Thoracic aorta (tissue), 2 donors: ENCODE measurements around the gene DZIP1L. TPM values are rescaled to one million over a fixed set of nuclear protein-coding genes. Genes with fewer than 3 reads are reported as not detected.
"Not testable (repeated sequence)": the region's sequence is repeated elsewhere in the genome, so short reads cannot be mapped to it uniquely, and the experiment has no call there.

Experiments used
- ATAC-seq: fragments of 150-250 bp; one replicate; pipeline ENCODE4 v1.8.0; 2017; ENCODE audit warnings: low read depth; ENCODE audit not compliant: insufficient number of reproducible peaks, low FRiP score
- DNase-seq: peaks from one replicate; pipeline ENCODE4 v3.0.0-alpha.2; 2020; ENCODE audit warnings: low spot score
- H3K27ac ChIP-seq, 2 donors: fragments of 200-600 bp; sonication (generic); 1 replicate in 1 of 2; 2 replicates in 1 of 2; pipeline ENCODE4 v1.5.1; 2016; ENCODE audit warnings: mild to moderate bottlenecking in 2 of 2, moderate library complexity in 2 of 2
- H3K27me3 ChIP-seq: fragments of 200-600 bp; sonication (generic); replicated peaks from 2 replicates; pipeline ENCODE4 v1.6.0; 2016; ENCODE audit warnings: mild to moderate bottlenecking; ENCODE audit not compliant: insufficient read depth
- H3K36me3 ChIP-seq: fragments of 200-600 bp; sonication (generic); one replicate; pipeline ENCODE4 v1.5.1; 2016
- H3K4me1 ChIP-seq, 2 donors: fragments of 200-600 bp; sonication (generic); 1 replicate in 1 of 2; 2 replicates in 1 of 2; pipeline versions ENCODE4 v1.5.1 to v1.6.0; 2016; ENCODE audit warnings: low read depth in 2 of 2, mild to moderate bottlenecking in 1 of 2; ENCODE audit not compliant: control insufficient read depth in 1 of 2
- H3K4me3 ChIP-seq: fragments of 200-600 bp; sonication (generic); 2 replicates; pipeline ENCODE4 v1.5.1; 2016; ENCODE audit warnings: mild to moderate bottlenecking
- H3K9me3 ChIP-seq: fragments of 200-600 bp; sonication (generic); 2 replicates; pipeline ENCODE4 v1.5.1; 2016
- total RNA-seq, 2 donors: library from RNA; depleted of rRNA; stranded (reverse); fragments of >200 nt; gene quantifications; one replicate each; pipeline versions ENCODE4 v1.1.0 to v1.2.3, GENCODE V29; 2016
- TF ChIP-seq, protein P1 (sequence below): fragments of 200-600 bp; sonication (generic); IDR thresholded peaks from one replicate; pipeline ENCODE4 v1.5.1; 2019; ENCODE audit warnings: antibody characterized with exemption

The DZIP1L gene
- total RNA-seq, 2 donors from 2014 or later = 61.1 to 110 TPM

DNA sequence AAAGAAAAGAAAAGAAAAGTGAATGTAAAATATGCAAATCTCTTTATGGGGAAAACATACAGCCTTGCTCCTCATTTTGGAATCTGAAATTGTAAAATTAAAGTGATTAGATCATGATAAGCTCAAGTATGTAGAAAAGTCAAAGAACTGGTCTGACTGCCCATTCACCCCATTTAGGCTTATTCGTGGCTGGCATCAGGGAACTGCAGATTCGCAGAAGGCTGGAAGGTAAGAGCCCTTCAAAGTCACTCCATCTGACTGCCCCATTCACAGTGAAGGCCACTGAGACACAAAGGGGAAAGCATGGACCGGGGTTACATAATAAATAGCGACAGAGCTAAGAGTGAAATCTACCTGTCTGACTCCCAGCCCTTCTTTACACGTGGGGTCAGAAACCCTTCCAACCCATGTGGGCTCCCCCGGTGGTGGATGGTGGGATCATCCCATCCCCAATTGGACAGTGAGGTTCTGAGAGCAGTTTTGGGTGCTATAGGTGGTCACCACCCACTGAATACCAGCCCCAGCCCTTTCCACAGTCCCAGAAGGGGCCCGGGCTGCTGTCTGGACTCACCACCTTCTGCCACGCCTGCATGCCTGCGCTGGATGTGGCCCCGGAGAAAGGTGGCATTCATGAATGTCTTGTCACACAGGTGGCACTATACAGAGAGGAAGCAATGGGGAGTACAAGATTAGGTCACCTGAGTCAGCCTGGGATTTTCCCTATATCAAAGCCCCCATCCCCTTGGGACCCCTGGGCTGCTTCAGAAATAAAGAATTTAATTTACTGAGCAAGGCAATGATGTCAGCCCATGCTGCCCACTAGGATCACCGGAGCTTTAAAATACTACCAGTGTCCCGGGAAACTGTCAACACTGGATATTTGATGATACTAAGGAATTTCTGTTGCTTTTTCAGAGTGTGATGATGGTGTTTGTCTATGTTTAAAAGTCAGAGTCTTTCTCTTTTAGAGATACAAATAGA, 17.9 kb downstream of the DZIP1L start:
- Histone ChIP-seq H3K9me3 (no peaks in the 10 kb centered on the region), H3K27me3 (no peaks in the 10 kb centered on the region), H3K4me1 (no peaks in the 10 kb centered on the region), H3K36me3 (peaks cover 24% of the 10 kb centered on the region), H3K27ac (no peak overlapping the region), H3K4me3 (no peak overlapping the region)
- no peak for ATAC-seq
- DNase-seq = no peak
- TF ChIP-seq, protein P1, sequence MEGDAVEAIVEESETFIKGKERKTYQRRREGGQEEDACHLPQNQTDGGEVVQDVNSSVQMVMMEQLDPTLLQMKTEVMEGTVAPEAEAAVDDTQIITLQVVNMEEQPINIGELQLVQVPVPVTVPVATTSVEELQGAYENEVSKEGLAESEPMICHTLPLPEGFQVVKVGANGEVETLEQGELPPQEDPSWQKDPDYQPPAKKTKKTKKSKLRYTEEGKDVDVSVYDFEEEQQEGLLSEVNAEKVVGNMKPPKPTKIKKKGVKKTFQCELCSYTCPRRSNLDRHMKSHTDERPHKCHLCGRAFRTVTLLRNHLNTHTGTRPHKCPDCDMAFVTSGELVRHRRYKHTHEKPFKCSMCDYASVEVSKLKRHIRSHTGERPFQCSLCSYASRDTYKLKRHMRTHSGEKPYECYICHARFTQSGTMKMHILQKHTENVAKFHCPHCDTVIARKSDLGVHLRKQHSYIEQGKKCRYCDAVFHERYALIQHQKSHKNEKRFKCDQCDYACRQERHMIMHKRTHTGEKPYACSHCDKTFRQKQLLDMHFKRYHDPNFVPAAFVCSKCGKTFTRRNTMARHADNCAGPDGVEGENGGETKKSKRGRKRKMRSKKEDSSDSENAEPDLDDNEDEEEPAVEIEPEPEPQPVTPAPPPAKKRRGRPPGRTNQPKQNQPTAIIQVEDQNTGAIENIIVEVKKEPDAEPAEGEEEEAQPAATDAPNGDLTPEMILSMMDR = peak; percentile 17

DNA sequence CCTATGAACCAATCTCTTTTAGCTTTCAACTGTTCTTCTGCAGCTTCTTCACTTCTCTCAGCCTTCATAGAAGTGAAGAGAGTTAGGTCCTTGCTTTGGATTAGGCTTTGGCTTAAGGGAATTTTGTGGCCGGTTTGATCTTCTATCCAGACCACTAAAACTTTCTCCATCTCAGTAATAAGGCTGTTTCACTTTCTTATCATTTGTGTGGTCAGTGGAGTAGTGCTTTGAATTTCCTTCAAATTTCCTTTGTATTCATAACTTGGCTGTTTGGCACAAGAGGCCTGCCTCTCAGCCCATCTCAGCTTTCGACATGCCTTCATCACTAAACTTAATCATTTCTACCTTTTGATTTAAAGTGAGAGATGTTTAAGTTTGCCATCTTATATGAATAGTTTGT, 21.7 kb downstream of the DZIP1L start:
- Histone ChIP-seq H3K4me1 (no peaks in the 10 kb centered on the region), H3K4me3 (no peak overlapping the region), H3K36me3 (peaks cover 15% of the 10 kb centered on the region), H3K27ac (no peak overlapping the region), H3K27me3 (no peaks in the 10 kb centered on the region), H3K9me3 (no peaks in the 10 kb centered on the region)
- no peak for ATAC-seq
- DNase-seq = no peak
- TF ChIP-seq, protein P1 = no peak

DNA sequence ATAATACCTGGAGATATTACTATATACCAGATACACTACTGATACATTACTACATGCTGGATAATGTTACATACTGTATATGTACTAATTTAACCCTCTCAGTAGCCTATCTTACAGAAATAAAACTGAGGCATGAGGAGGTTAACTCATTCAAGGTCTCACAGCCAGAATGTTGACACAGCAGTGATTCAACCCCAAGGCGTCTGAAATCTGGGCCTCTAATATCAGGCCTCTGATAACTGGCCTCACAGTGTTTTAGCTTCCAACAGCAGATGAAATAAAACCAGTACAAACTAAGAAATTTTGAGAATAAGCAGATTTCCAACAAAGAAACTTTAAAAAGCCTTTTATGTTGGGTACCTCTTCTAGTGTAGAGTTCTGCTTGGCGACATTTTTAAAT, 23.4 kb downstream of the DZIP1L start:
- Histone ChIP-seq H3K9me3 (no peaks in the 10 kb centered on the region), H3K27ac (no peak overlapping the region), H3K4me1 (no peaks in the 10 kb centered on the region), H3K27me3 (no peaks in the 10 kb centered on the region), H3K36me3 (peaks cover 24% of the 10 kb centered on the region), H3K4me3 (no peak overlapping the region)
- no peak for ATAC-seq
- TF ChIP-seq, protein P1 = no peak
- DNase-seq = no peak

DNA sequence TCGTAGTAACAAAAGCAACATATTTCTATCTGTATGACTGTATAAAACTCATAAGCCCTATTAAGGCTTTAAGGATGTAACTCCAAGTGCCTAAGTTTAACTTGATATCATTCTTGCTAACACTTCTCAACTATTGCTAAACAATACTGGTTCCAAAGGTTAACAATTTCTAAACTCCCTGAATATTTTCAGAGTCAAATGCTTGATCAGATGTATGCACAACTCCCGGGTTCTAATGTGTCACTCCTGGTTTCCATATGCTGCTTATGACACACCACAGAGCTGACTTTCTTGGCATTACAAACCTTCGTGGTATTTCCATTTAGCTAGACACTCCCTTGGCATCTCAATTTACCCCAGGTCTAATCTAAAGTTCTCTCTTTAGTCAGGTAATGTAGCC, 26.3 kb downstream of the DZIP1L start:
- TF ChIP-seq, protein P1 = no peak
- Histone ChIP-seq H3K27me3 (no peaks in the 10 kb centered on the region), H3K27ac (no peak overlapping the region), H3K36me3 (peaks cover 30% of the 10 kb centered on the region), H3K9me3 (no peaks in the 10 kb centered on the region), H3K4me1 (no peaks in the 10 kb centered on the region), H3K4me3 (no peak overlapping the region)
- ATAC-seq (no peak), DNase-seq (no peak)

DNA sequence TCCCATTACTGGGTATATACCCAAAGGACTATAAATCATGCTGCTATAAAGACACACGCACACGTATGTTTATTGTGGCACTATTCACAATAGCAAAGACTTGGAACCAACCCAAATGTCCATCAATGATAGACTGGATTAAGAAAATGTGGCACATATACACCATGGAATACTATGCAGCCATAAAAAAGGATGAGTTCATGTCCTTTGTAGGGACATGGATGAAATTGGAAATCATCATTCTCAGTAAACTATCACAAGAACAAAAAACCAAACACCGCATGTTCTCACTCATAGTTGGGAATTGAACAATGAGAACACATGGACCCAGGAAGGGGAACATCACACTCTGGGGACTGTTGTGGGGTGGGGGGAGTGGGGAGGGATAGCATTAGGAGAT, 29.7 kb downstream of the DZIP1L start:
- not testable (repeated sequence) for H3K4me1 ChIP-seq, H3K27me3 ChIP-seq, H3K27ac ChIP-seq, H3K4me3 ChIP-seq, DNase-seq, ATAC-seq, H3K9me3 ChIP-seq
- H3K36me3 ChIP-seq = peaks cover 53% of the 10 kb centered on the region
